Epithelial cell of proximal tubule (primary cell): ENCODE results near the gene SC5D. TPM values are rescaled to one million over a fixed set of nuclear protein-coding genes. Genes with fewer than 3 reads are reported as not detected.

Experiments
- DNase-seq: peaks from one replicate; pipeline ENCODE4 v3.0.0-alpha.2; 2011; ENCODE audit warnings: low read depth
- H3K4me3 ChIP-seq: 2 replicates; pipeline ENCODE4 v1.5.1; 2011; ENCODE audit warnings: low read depth, mild to moderate bottlenecking, low read length
- total RNA-seq: library from RNA; depleted of rRNA; stranded (reverse); fragments of >200 nt; gene quantifications from 2 replicates; pipeline ENCODE4 v1.2.3, GENCODE V29; 2015
- TF ChIP-seq, protein P1 (sequence below): conservative IDR thresholded peaks from 2 replicates; pipeline ENCODE4 v1.5.1; 2012; ENCODE audit warnings: low read depth, mild to moderate bottlenecking, low read length

Gene SC5D
- total RNA-seq, 1 donor from 2014 or later = 20.8 TPM

DNA sequence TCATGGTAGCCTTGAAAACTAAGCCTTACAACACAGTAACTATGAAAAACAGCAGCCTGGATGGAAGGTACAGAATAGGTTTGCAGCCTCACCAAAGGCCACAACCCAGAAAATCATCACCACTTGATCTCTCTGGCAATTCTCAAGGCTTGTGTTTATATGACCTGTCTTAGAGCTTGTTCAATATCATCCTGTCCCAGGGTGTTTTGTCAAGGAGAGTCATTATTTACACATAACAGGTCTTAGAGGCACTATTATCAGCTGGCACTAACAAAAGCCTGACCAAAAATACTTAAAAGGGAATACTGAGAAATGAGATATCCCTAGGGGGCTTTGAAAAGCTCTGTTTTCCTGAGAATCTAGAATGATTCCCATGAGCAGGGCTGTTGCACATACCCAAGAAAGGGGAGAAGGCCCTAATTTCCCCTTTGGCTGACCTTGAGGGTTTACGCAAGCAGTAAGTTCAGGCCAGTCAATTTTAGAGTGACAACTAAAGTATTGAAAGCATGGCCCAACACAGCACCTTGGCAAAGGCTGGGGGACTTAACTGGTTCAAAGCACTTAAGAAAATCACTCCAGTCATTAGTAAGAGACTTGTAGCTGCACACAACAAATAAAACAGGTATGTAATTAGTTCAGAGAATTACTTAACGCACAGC, 7.9 kb downstream of the SC5D start:
- no peak for DNase-seq
- no peak overlapping the region for H3K4me3 ChIP-seq
- TF ChIP-seq, protein P1, sequence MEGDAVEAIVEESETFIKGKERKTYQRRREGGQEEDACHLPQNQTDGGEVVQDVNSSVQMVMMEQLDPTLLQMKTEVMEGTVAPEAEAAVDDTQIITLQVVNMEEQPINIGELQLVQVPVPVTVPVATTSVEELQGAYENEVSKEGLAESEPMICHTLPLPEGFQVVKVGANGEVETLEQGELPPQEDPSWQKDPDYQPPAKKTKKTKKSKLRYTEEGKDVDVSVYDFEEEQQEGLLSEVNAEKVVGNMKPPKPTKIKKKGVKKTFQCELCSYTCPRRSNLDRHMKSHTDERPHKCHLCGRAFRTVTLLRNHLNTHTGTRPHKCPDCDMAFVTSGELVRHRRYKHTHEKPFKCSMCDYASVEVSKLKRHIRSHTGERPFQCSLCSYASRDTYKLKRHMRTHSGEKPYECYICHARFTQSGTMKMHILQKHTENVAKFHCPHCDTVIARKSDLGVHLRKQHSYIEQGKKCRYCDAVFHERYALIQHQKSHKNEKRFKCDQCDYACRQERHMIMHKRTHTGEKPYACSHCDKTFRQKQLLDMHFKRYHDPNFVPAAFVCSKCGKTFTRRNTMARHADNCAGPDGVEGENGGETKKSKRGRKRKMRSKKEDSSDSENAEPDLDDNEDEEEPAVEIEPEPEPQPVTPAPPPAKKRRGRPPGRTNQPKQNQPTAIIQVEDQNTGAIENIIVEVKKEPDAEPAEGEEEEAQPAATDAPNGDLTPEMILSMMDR = no peak

DNA sequence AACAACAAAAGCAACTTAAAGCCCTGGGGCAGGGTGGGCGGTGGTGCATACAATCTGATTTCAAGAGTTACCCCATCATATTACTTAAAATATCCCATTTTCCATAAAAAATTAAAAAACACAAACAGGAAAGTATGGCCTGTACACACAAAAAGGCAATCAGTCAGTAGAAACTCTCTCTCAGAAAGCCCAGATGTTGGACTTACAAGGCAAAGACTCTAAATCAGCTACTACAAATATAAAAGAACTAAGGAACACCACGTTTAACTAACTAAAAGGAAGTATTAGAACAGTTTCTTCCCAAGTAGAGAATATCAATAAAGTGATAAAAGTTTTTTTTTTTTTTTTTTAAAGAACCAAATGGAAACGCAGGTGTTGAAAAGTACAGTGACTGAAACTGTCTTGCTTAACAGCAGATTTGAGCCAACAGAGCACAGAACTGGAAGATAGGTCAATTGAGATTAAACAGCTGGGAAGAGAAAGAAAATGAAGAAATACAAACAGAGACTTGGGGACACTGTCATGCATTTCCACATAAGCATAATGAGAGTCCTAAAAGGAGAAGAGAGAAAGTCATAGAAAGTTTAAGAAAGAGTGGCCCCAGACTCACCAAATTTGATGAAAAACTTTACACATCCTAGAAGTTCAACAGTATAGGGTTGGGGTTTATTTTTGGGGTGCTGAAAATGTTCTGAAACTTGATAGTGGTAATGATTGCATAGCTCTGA, 8.6 kb downstream of the SC5D start:
- TF ChIP-seq, protein P1 = no peak
- no peak for DNase-seq
- H3K4me3 ChIP-seq = no peak overlapping the region

DNA sequence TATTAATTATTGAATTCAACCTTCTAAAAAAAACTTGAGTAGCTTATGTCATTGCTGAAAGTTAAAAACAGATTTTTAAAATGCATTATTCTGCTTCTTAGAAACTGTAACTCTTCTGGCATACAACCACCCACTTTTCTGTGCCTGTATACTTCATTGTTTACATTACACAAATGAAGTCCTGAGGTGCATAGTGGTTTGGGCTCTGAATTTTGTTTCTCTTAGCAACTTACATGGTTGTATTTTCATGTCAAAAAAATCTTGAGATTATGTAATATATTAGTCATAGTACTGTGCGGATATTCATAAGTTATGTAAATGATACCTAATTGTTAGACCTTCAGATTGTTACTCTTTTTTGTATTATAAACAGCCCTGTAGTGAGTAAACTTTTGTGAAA, 12.2 kb downstream of the SC5D start:
- TF ChIP-seq, protein P1 = no peak
- no peak for DNase-seq
- no peak overlapping the region for H3K4me3 ChIP-seq

DNA sequence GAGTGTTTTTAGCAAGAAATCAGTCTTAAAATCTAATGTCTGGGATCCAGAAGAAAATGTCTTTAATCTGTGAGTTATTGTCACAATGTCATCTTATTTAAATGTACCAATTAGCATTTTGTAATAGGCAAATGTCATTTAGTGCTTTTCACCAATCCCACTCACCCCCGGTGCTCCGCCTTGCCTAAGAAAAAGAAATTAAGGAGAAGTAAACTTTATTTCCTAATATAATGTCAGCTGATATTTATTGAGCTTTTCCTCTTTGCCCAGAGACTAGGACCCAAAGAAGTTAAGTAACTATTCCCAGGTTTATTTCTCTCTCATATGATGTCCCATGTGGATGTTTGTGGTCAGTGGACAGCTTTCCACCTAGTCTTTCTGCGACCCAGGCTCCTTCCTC, 16.2 kb downstream of the SC5D start:
- TF ChIP-seq, protein P1 = no peak

DNA sequence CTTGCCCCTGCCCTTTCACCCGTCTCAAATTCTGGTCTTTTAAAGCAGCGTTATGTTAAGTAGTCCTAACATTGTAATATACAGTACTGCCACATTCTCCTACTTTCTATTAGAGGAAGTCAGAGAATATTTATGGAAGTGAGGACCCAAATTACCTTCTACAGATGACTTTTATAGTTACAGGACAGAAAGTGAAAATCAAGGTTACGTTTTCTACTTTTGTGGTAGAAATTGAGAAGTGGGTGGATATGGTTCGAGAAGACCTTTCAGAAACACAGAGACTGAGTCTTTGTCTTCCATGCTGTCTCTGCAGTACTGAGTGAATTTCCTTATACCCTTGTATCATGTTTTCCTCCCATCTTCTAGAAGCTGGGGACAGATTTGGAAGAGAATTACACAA, 17.1 kb downstream of the SC5D start:
- no peak for DNase-seq
- H3K4me3 ChIP-seq = no peak overlapping the region
- TF ChIP-seq, protein P1 = no peak

More for the DNA sequence above, 16.2 kb downstream of the SC5D start:
- DNase-seq = no peak
- H3K4me3 ChIP-seq = no peak overlapping the region

DNA sequence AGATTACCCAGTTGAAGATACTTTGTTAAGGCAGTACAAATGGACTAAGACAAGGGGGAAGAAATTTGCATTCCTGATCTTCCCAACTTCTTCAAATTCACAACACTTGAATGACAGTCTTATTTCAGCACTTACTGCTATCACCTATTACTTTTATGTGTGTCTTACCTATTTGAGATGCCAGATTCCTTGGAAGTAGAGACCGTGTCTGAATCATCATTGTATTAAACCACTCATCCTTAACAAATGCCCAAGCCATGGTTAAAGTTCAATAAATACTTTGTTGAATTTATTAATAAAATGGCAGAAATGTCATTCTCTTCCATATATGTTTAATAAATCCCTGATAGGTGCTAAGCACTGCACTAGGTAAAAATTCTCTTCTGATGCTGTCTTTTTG, 18.3 kb downstream of the SC5D start:
- TF ChIP-seq, protein P1 = no peak
- H3K4me3 ChIP-seq = no peak overlapping the region
- peak; percentile 27 for DNase-seq

DNA sequence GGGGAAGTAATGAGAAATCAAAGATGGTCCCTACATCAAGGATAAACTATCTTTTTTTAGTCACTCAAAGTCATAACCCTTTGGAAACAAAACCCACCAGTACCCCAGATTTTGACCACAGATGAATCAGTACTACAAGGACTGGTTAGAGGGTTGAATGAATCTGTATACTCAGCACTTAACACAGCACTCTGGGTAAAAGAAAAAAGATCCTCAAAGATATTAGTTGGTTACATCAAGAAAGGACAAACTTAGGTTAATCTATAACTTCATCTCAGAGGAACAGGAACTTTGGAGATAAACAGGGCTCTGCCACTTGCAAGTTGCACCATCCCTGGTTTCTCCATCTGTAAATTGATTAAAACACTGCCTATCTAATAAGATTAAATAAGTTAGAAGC, 18.8 kb downstream of the SC5D start:
- TF ChIP-seq, protein P1 = no peak
- no peak overlapping the region for H3K4me3 ChIP-seq
- DNase-seq = peak; percentile 52
